PFSK-1 (cell line): ENCODE results near the gene RFT1.

Source experiments
- FOXP2 ChIP-seq: optimal IDR thresholded peaks from 2 replicates; pipeline ENCODE3; 2011; ENCODE audit warnings: borderline replicate concordance, control low read depth, inconsistent platforms; ENCODE audit not compliant: insufficient read depth; ENCODE audit errors: extremely low read length, extremely low read depth
- POLR2AphosphoS5 ChIP-seq: IDR thresholded peaks from 2 replicates; pipeline ENCODE4 v1.6.1; 2012; ENCODE audit warnings: low read depth, mild to moderate bottlenecking, control low read depth, low read length, moderate library complexity
- REST ChIP-seq, 2 experiments: IDR thresholded peaks; 2 replicates each; pipeline versions ENCODE4 v1.6.1 to v1.8.0; 2011 to 2012; ENCODE audit warnings: low read depth in 2 of 2, low read length in 2 of 2, control low read depth in 1 of 2, inconsistent platforms in 1 of 2, mild to moderate bottlenecking in 1 of 2, moderate library complexity in 1 of 2; ENCODE audit not compliant: insufficient read depth in 1 of 2
- SIN3A ChIP-seq: IDR thresholded peaks from 2 replicates; pipeline ENCODE4 v1.6.1; 2012; ENCODE audit warnings: mild to moderate bottlenecking, low read length, moderate library complexity, borderline replicate concordance; ENCODE audit not compliant: insufficient read depth
- TAF1 ChIP-seq: IDR thresholded peaks from 2 replicates; pipeline ENCODE4 v1.6.1; 2012; ENCODE audit warnings: low read length, control low read depth, borderline replicate concordance; ENCODE audit not compliant: insufficient read depth

The RFT1 gene

GRCh38 chr3:53122255-53122932 lies 7.8 kb downstream of the RFT1 start:
- TF ChIP-seq POLR2AphosphoS5 (no peak), FOXP2 (no peak), SIN3A (no peak), REST (IDR thresholded peaks at IDR 0.05; ENCODE audit: insufficient read depth in 1 of 2, low read depth in 2 of 2, low read length in 2 of 2) (no peak), TAF1 (no peak)

GRCh38 chr3:53120336-53120735 lies 9.9 kb downstream of the RFT1 start:
- no peak for TF ChIP-seq REST (IDR thresholded peaks at IDR 0.05; ENCODE audit: insufficient read depth in 1 of 2, low read depth in 2 of 2, low read length in 2 of 2)
- no peak for TF ChIP-seq SIN3A
- no peak for TF ChIP-seq FOXP2
- no peak for TF ChIP-seq POLR2AphosphoS5
- no peak for TF ChIP-seq TAF1

GRCh38 chr3:53116956-53117355 lies 13.3 kb downstream of the RFT1 start:
- TF ChIP-seq REST (IDR thresholded peaks at IDR 0.05; ENCODE audit: insufficient read depth in 1 of 2, low read depth in 2 of 2, low read length in 2 of 2), result no peak
- TF ChIP-seq POLR2AphosphoS5, result no peak
- no peak for TF ChIP-seq SIN3A
- no peak for TF ChIP-seq FOXP2
- TF ChIP-seq TAF1, result no peak

DNA sequence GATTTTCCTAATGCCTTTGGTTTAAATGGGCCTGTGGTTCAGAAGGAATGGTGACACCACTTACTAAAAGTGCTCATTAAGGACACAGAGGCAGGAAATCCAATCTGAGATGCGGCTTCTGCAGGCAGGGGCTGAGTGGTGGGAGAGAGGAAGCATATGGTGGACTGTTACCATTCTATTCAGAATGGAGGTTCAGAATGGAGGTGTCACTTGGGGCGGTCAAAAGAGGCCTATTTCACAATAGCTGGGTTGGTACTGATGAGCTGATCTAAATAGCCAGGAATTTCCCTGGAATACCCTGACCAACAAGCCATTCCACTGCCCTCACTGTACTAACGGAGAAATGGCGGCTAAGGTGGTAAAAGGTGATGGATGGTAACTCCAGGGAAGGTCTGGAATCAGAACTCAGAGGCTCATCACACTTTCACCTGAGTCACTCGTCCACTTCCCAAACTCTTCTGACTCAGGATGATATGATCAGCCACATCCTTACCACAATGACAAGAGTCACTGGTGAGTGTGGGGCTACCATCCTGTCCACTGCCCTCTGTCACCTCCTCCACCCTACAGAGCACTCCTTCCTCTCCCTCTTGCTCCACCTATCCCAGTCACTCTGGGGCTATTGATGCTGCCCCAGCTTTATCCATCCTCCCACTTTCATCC lies 15.7 kb downstream of the RFT1 start:
- TF ChIP-seq FOXP2, result no peak
- TF ChIP-seq SIN3A, result no peak

DNA sequence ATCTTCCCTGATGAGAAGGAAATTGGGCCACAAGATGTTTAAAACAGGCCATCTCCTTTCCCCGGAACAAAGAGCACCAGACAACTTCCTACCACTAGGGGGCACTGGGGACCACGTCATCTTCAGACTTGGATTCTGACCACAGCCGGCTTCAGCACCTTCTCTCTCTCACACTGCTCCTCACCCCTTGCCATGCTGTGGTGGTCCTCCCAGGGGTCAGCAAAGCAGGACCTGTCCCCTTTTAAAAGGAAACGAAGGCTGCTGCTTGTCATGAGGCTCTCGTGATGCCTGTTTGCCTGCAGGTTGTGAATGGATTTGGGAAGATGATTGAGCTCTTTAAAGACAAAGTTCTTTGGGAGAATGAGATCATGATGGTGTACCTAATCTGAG lies 16.2 kb downstream of the RFT1 start:
- TF ChIP-seq REST (IDR thresholded peaks at IDR 0.05; ENCODE audit: insufficient read depth in 1 of 2, low read depth in 2 of 2, low read length in 2 of 2), result no peak
- no peak for TF ChIP-seq TAF1
- no peak for TF ChIP-seq POLR2AphosphoS5
- no peak for TF ChIP-seq FOXP2
- TF ChIP-seq SIN3A, result no peak
